OCI-LY7 (cell line): ENCODE measurements around the gene RHOXF1. TPM values are rescaled to one million over a fixed set of nuclear protein-coding genes. Genes with fewer than 3 reads are reported as not detected.
"Not testable (repeated sequence)": the region's sequence is repeated elsewhere in the genome, so short reads cannot be mapped to it uniquely, and the experiment has no call there.

Experiments
- BruUV-seq: library from RNA; stranded (reverse); fragments of 400-500 nt; replicated peaks from 2 replicates; lab custom pipeline; 2021; lab: Mats Ljungman, UMichigan
- CTCF ChIA-PET: fragments of 300-600 bp; sonication (Branson Sonifier 250); formaldehyde crosslinking; loops from one replicate; lab custom pipeline; 2022; ENCODE audit warnings: antibody characterized with exemption; ENCODE audit not compliant: unreplicated experiment; lab: Charles Lee
- POLR2A ChIA-PET: fragments of 300-600 bp; sonication (Branson Sonifier 250); formaldehyde crosslinking; loops from one replicate; lab custom pipeline; 2022; ENCODE audit warnings: antibody characterized with exemption; lab: Charles Lee
- DNase-seq: peaks from one replicate; pipeline ENCODE4 v3.0.0-alpha.2; 2015; ENCODE audit warnings: low spot score
- H2AFZ ChIP-seq: fragments of 200-600 bp; sonication (generic), shearing (Covaris generic); 2 replicates; pipeline ENCODE4 v1.6.1; 2014; ENCODE audit warnings: mild to moderate bottlenecking, antibody characterized with exemption, low read length, moderate library complexity
- H3K27ac ChIP-seq: fragments of 200-600 bp; sonication (generic); 2 replicates; pipeline ENCODE4 v1.5.1; 2014; ENCODE audit warnings: mixed run types, low read depth, mild to moderate bottlenecking, moderate library complexity, low read length, inconsistent platforms; ENCODE audit not compliant: poor library complexity, severe bottlenecking
- H3K36me3 ChIP-seq: fragments of 200-600 bp; sonication (generic); 2 replicates; pipeline ENCODE4 v1.6.1; 2014; ENCODE audit warnings: mild to moderate bottlenecking, antibody characterized with exemption, low read length, moderate library complexity, mixed read lengths; ENCODE audit not compliant: insufficient read depth
- H3K4me1 ChIP-seq: fragments of 200-600 bp; sonication (generic); 2 replicates; pipeline ENCODE4 v1.5.1; 2014; ENCODE audit warnings: mild to moderate bottlenecking, low read length; ENCODE audit not compliant: insufficient read depth, poor library complexity, severe bottlenecking
- H3K4me2 ChIP-seq: fragments of 200-600 bp; sonication (generic); 2 replicates; pipeline ENCODE4 v1.6.1; 2014; ENCODE audit warnings: mild to moderate bottlenecking, low read length
- H3K4me3 ChIP-seq: fragments of 200-600 bp; sonication (generic); 2 replicates; pipeline ENCODE4 v1.5.1; 2014; ENCODE audit warnings: mild to moderate bottlenecking, low read depth, low read length; ENCODE audit not compliant: poor library complexity, severe bottlenecking
- H3K79me2 ChIP-seq: fragments of 200-600 bp; sonication (generic); 2 replicates; pipeline ENCODE4 v1.6.1; 2016; ENCODE audit warnings: low read depth, mild to moderate bottlenecking, low read length, moderate library complexity, mixed read lengths; ENCODE audit not compliant: insufficient read depth
- H3K9me2 ChIP-seq: fragments of 200-600 bp; sonication (generic); 2 replicates; pipeline ENCODE4 v1.6.1; 2016; ENCODE audit warnings: mild to moderate bottlenecking, low read length, mixed read lengths; ENCODE audit not compliant: insufficient read depth
- H3K9me3 ChIP-seq: fragments of 200-600 bp; sonication (generic); 2 replicates; pipeline ENCODE4 v1.6.1; 2014; ENCODE audit warnings: mild to moderate bottlenecking, mixed run types, low read length, mixed read lengths
- H4K20me1 ChIP-seq: fragments of 200-600 bp; sonication (generic); 2 replicates; pipeline ENCODE4 v1.6.1; 2014; ENCODE audit warnings: mild to moderate bottlenecking, antibody characterized with exemption, low read length, moderate library complexity, mixed read lengths; ENCODE audit not compliant: insufficient read depth
- CTCF ChIP-seq: fragments of 200-600 bp; sonication (generic); conservative IDR thresholded peaks from 2 replicates; pipeline ENCODE4 v1.5.1; 2014; ENCODE audit warnings: mild to moderate bottlenecking, antibody characterized with exemption, low read length, moderate library complexity, mixed read lengths
- EZH2phosphoT487 ChIP-seq: fragments of 200-600 bp; sonication (generic); IDR thresholded peaks from 2 replicates; pipeline ENCODE4 v1.6.1; 2018; ENCODE audit warnings: low read depth, borderline replicate concordance, mild to moderate bottlenecking, mixed run types, antibody characterized with exemption, low read length, moderate library complexity, mixed read lengths
- intact Hi-C: fragments of 100-400 bp; cut with micrococcal nuclease; formaldehyde crosslinking; loops from one replicate; pipeline ENCODE4 v1.10.0; 2022; ENCODE audit not compliant: unreplicated experiment
- total RNA-seq, 2 experiments: library from RNA; depleted of rRNA in 1 of 2; stranded (reverse); fragments of >200 nt in 1 of 2; shearing (Covaris generic) in 1 of 2; gene quantifications; 2 replicates each; pipeline ENCODE4 v1.2.3, GENCODE V29; 2014 to 2022

The RHOXF1 gene
- total RNA-seq, 2 experiments from 2014 or later: 1.5 TPM; not detected in 1

DNA sequence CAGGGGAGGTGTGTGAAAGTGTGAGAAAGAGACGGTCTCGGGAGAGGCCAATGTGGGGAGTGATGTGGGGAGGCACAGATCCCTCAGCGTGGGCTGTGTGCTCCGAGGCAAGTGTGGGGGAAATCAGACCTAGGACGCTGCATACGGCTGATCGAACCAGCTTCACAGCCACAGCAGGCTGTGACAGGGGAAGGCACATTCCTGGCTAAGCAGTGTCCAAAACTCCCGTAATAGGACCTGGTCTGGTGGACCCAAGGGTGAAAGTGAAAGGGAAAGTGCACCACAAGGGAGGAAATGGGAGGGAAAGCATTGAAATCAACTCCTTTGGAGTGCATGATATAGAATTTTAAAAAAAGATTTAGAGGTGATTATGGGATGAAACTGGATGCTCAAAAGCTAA is 31.8 kb upstream of the RHOXF1 start:
- Histone ChIP-seq H3K27ac (no peak overlapping the region), H3K4me1 (no peaks in the 10 kb centered on the region), H3K9me2 (no peaks in the 10 kb centered on the region), H3K9me3 (no peaks in the 10 kb centered on the region), H2AFZ (no peak overlapping the region), H4K20me1 (no peaks in the 10 kb centered on the region), H3K79me2 (no peaks in the 10 kb centered on the region), H3K36me3 (no peaks in the 10 kb centered on the region; the same call in 1 of the 2 replicates), H3K4me3 (no peak overlapping the region), H3K4me2 (no peak overlapping the region)
- no TSS peak for BruUV-seq
- CTCF ChIA-PET: no interaction called here
- intact Hi-C loops: loop anchor here (10.0 kb wide), 1 partner anchor 163 kb away; no protein-coding TSS in a partner anchor
- DNase-seq: peak; percentile 21
- TF ChIP-seq EZH2phosphoT487 (no peak), CTCF (no peak)
- POLR2A ChIA-PET: no interaction called here

- CTCF ChIA-PET, H3K9me2 ChIP-seq, H3K36me3 ChIP-seq, H4K20me1 ChIP-seq, BruUV-seq, DNase-seq, H3K79me2 ChIP-seq, H3K4me1 ChIP-seq, POLR2A ChIA-PET, H3K27ac ChIP-seq, H3K4me2 ChIP-seq, H2AFZ ChIP-seq, H3K4me3 ChIP-seq, H3K9me3 ChIP-seq: not testable (repeated sequence)
- intact Hi-C loops: loop anchor here (10.0 kb wide), 1 partner anchor 162 kb away; no protein-coding TSS in a partner anchor
Measured at GRCh38 chrX:120146323-120146722, 30.6 kb upstream of the RHOXF1 start.

DNA sequence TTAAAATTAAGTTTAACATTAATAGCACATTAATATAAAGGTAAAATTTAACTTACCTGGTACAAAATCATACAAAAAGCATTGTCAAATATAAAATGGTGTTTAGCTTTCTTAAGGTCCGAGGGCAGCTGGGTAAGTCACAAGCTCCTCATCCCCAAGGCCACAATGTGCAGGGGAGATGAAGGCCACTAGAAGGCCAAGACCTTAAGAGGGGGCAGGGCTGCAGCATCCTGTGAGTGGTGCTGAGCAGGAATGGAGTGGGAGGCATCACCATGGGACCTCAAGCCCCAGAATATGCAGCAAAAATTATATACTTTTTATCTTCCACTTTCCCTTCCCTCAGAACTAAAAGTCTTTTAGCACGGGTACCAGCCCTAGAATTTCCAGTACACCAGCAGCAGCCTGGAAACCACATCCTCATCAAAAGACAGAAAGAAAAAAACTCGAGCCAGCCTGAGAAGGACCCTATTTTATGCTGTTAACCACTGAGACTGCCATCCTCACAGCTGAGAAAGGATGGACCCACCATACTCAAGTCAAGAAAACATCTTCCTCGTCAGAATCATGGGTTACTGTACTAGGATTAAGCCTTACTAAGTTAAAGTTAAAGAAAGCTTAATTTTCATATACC is 29.7 kb upstream of the RHOXF1 start:
- Histone ChIP-seq H3K4me1 (no peaks in the 10 kb centered on the region), H4K20me1 (no peaks in the 10 kb centered on the region), H3K9me3 (no peaks in the 10 kb centered on the region), H3K4me3 (no peak overlapping the region), H3K27ac (no peak overlapping the region), H3K36me3 (no peaks in the 10 kb centered on the region; the same call in 1 of the 2 replicates), H3K79me2 (no peaks in the 10 kb centered on the region), H2AFZ (no peak overlapping the region), H3K4me2 (no peak overlapping the region), H3K9me2 (no peaks in the 10 kb centered on the region)
- no peak for DNase-seq
- TF ChIP-seq EZH2phosphoT487 (no peak), CTCF (no peak)
- no TSS peak for BruUV-seq
- ChIA-PET CTCF (no interaction called here), POLR2A (interaction anchor here (0.6 kb wide), 1 partner anchor 179 kb away, joined by 5 read pairs; no protein-coding TSS in a partner anchor)
- intact Hi-C loops: loop anchor here (10.0 kb wide), 1 partner anchor 161 kb away; no protein-coding TSS in a partner anchor
